ENCODE data around the gene SERPINA12. TPM values are rescaled to one million over a fixed set of nuclear protein-coding genes. Genes with fewer than 3 reads are reported as not detected.
A peak's percentile ranks its signal among the peaks of the same experiment; 100 is the strongest.

Gene SERPINA12
- total RNA-seq, 4 donors from 2014 or later = not detected

GRCh38 chr14:94540031-94540794, 30.9 kb upstream of the SERPINA12 start:
- Histone ChIP-seq H3K9me3 (no peaks in the 10 kb centered on the region), H3K27me3 (no peaks in the 10 kb centered on the region), H3K4me3 (no peak overlapping the region), H3K36me3 (no peaks in the 10 kb centered on the region), H3K27ac (no peak overlapping the region), H3K4me1 (no peaks in the 10 kb centered on the region)
- TF ChIP-seq CTCF (IDR thresholded peaks at IDR 0.05) (no peak), POLR2A (IDR thresholded peaks at IDR 0.05) (no peak)
- DNase-seq = peak in 1 of 3 donors; percentile 27

DNA sequence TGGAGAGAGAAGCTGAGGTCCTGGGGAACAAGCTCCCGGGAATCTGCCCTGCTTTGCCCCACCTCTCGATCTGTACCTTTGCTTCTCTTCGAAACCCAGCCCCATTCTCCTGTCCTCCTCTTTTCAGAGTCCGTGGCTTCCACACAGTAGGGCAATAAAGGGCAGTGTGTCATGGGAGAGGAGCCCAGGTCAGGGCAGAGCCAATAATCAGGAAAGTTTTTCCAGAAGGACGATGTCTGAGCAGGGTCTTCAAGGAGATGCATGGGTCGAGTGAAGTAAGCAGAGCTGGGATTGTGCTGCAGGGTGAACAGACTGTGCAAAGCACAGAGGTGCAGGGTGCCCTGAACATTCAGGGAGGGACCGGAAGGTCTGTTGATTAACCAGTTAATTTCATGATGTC, 29.9 kb upstream of the SERPINA12 start:
- H3K27me3 ChIP-seq = no peaks in the 10 kb centered on the region
- H3K4me1 ChIP-seq = no peaks in the 10 kb centered on the region
- no peak overlapping the region for H3K4me3 ChIP-seq
- H3K9me3 ChIP-seq = no peaks in the 10 kb centered on the region
- no peaks in the 10 kb centered on the region for H3K36me3 ChIP-seq
- no peak for TF ChIP-seq CTCF (IDR thresholded peaks at IDR 0.05)
- no peak overlapping the region for H3K27ac ChIP-seq
- no peak for DNase-seq

DNA sequence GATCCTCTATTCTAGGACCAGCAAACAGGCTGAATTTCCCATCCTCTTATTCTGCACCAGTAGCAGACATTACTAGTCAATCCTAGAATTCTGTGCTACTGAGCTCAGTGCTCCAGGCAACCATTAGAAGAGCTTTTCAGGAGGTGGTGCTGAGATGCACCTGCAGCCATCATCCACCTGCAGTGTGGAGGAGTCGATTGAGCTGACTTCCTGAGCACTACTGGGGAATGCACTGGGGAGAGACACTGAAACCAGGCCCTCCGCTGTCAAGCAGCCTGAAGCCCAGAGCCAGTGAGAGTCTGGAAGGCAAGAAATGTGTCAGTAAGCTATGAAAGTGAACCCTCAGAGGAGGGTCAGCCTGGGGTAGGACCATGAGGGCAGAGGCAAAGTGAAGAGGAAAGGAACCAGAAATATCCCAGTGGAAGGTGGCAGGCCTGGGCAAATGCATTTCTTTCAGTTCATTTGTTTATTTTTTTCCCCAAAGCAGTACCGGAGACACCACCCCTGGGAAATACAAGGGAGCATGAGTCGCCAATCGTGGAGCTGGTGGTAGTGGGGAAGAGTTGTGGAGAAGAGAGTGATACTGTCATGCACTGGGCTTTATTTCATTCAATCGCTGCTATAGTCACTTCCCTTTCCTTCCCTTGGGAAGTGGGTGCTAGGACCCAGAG, 28.9 kb upstream of the SERPINA12 start:
- Histone ChIP-seq H3K27me3 (no peaks in the 10 kb centered on the region), H3K36me3 (no peaks in the 10 kb centered on the region), H3K9me3 (no peaks in the 10 kb centered on the region), H3K4me3 (no peak overlapping the region), H3K27ac (no peak overlapping the region), H3K4me1 (no peaks in the 10 kb centered on the region)
- peak in 1 of 3 donors; percentile 9 for DNase-seq
- TF ChIP-seq POLR2A (IDR thresholded peaks at IDR 0.05) (no peak), CTCF (IDR thresholded peaks at IDR 0.05) (no peak)

GRCh38 chr14:94536836-94537235, 27.6 kb upstream of the SERPINA12 start:
- Histone ChIP-seq H3K27me3 (no peaks in the 10 kb centered on the region), H3K4me3 (no peak overlapping the region), H3K27ac (no peak overlapping the region), H3K9me3 (no peaks in the 10 kb centered on the region), H3K36me3 (no peaks in the 10 kb centered on the region), H3K4me1 (no peaks in the 10 kb centered on the region)
- TF ChIP-seq CTCF (IDR thresholded peaks at IDR 0.05) (no peak), POLR2A (IDR thresholded peaks at IDR 0.05) (no peak)
- DNase-seq = no peak

- no peak for TF ChIP-seq POLR2A (IDR thresholded peaks at IDR 0.05)
- no peak for TF ChIP-seq CTCF (IDR thresholded peaks at IDR 0.05)
- H3K9me3 ChIP-seq = no peaks in the 10 kb centered on the region
- no peaks in the 10 kb centered on the region for H3K27me3 ChIP-seq
- DNase-seq = no peak
- H3K27ac ChIP-seq = no peak overlapping the region
- no peaks in the 10 kb centered on the region for H3K36me3 ChIP-seq
- H3K4me3 ChIP-seq = no peak overlapping the region
- no peaks in the 10 kb centered on the region for H3K4me1 ChIP-seq
These were observed 26.2 kb upstream of the SERPINA12 start for GRCh38 chr14:94535506-94535905.
